Brain microvascular endothelial cell (primary cell): ENCODE data around the gene DAB2IP.

ENCODE experiments used
- DNase-seq: peaks from one replicate; pipeline ENCODE4 v3.0.0-alpha.2; 2020
- H3K27ac ChIP-seq: fragments of 250-450 bp; sonication (Bioruptor Pico); 2 replicates; pipeline ENCODE4 v1.5.1; 2020; ENCODE audit warnings: mild to moderate bottlenecking, moderate library complexity
- H3K27me3 ChIP-seq: fragments of 250-450 bp; sonication (Bioruptor Pico); replicated peaks from 2 replicates; pipeline ENCODE4 v1.5.1; 2020; ENCODE audit warnings: mild to moderate bottlenecking
- H3K36me3 ChIP-seq: fragments of 250-450 bp; sonication (Bioruptor Pico); replicated peaks from 2 replicates; pipeline ENCODE4 v1.5.1; 2020; ENCODE audit warnings: mild to moderate bottlenecking
- H3K4me3 ChIP-seq: 2 replicates; pipeline ENCODE4 v1.5.1; 2011; ENCODE audit warnings: low read depth, mild to moderate bottlenecking, control low read depth, low read length, moderate library complexity
- in situ Hi-C: cut with HindIII; loops from 2 replicates; pipeline ENCODE4 v1.10.0; 2017; ENCODE audit warnings: low sequenced_read_pairs, low pct_ligation_motif_present
- TF ChIP-seq, protein P1 (sequence below): IDR thresholded peaks from 2 replicates; pipeline ENCODE4 v1.5.1; 2011; ENCODE audit warnings: low read depth, mild to moderate bottlenecking, moderate library complexity, low read length, control low read depth, inconsistent platforms; ENCODE audit errors: missing control alignments

DAB2IP gene

GRCh38 chr9:121812159-121812735 lies 160.8 kb downstream of the DAB2IP start:
- H3K4me3 ChIP-seq = no peak overlapping the region
- H3K27me3 ChIP-seq = no peaks in the 10 kb centered on the region
- in situ Hi-C loops = no loop called here
- no peak for DNase-seq
- H3K36me3 ChIP-seq = no peaks in the 10 kb centered on the region
- TF ChIP-seq, protein P1, sequence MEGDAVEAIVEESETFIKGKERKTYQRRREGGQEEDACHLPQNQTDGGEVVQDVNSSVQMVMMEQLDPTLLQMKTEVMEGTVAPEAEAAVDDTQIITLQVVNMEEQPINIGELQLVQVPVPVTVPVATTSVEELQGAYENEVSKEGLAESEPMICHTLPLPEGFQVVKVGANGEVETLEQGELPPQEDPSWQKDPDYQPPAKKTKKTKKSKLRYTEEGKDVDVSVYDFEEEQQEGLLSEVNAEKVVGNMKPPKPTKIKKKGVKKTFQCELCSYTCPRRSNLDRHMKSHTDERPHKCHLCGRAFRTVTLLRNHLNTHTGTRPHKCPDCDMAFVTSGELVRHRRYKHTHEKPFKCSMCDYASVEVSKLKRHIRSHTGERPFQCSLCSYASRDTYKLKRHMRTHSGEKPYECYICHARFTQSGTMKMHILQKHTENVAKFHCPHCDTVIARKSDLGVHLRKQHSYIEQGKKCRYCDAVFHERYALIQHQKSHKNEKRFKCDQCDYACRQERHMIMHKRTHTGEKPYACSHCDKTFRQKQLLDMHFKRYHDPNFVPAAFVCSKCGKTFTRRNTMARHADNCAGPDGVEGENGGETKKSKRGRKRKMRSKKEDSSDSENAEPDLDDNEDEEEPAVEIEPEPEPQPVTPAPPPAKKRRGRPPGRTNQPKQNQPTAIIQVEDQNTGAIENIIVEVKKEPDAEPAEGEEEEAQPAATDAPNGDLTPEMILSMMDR = no peak
- H3K27ac ChIP-seq = no peak overlapping the region

- no peak overlapping the region for H3K27ac ChIP-seq
- H3K27me3 ChIP-seq = no peaks in the 10 kb centered on the region
- TF ChIP-seq, protein P1 = no peak
- DNase-seq = no peak
- in situ Hi-C loops = no loop called here
- H3K36me3 ChIP-seq = no peaks in the 10 kb centered on the region
- no peak overlapping the region for H3K4me3 ChIP-seq
These were observed 162.2 kb downstream of the DAB2IP start for GRCh38 chr9:121813519-121814210.

DNA sequence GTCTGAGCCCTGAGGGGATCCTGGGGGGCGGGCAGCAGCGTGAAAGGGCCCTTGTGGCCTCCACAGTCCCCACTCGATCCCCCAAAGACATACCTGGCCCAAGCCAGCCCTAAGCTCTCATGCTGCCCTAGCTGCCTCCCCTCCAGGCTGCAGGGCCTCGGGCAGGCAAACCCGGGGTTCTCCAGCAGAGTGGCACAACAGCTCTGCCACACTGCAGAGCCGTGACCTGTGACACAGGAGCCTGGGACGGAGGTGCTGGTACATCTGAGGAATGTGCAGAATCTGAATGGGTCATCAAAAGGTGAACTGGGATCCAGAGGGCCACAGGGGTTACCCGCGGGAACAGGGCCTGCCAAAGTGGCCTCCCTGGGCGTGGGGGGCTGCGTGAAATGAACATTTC lies 163.2 kb downstream of the DAB2IP start:
- H3K4me3 ChIP-seq = no peak overlapping the region
- no peaks in the 10 kb centered on the region for H3K36me3 ChIP-seq
- in situ Hi-C loops = no loop called here
- no peak overlapping the region for H3K27ac ChIP-seq
- DNase-seq = no peak
- no peaks in the 10 kb centered on the region for H3K27me3 ChIP-seq
- TF ChIP-seq, protein P1 = no peak

DNA sequence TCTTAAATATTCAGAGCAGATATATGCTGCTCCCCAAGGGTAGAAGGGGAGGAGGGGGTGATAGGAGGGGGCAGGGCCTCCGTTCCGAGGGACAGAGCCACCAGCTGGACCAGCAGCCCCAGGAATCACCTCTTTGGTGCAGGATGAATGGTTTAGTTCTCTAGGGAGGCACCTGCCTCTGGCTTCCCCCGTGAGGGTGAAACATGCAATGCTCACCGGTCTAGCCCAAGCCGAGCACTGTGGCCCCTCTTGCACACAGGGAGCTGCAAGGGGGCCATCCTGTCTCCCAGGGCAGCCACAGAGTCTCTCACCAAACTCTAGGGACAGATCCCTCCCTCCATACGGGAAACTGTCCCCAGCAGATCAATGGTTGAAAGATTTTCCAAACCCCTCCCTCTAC lies 163.7 kb downstream of the DAB2IP start:
- Histone ChIP-seq H3K27me3 (no peaks in the 10 kb centered on the region), H3K36me3 (no peaks in the 10 kb centered on the region), H3K4me3 (no peak overlapping the region), H3K27ac (no peak overlapping the region)
- in situ Hi-C loops = no loop called here
- TF ChIP-seq, protein P1 = no peak
- DNase-seq = no peak

- in situ Hi-C loops = no loop called here
- H3K27ac ChIP-seq = no peak overlapping the region
- TF ChIP-seq, protein P1 = no peak
- H3K36me3 ChIP-seq = no peaks in the 10 kb centered on the region
- H3K4me3 ChIP-seq = no peak overlapping the region
- H3K27me3 ChIP-seq = no peaks in the 10 kb centered on the region
- no peak for DNase-seq
These were observed 164.4 kb downstream of the DAB2IP start for GRCh38 chr9:121815546-121816448.
